Left ventricle myocardium inferior (tissue), 1 donor: Measurements from ENCODE around the gene L3MBTL2. TPM values are rescaled to one million over a fixed set of nuclear protein-coding genes. Genes with fewer than 3 reads are reported as not detected.
"Not testable (repeated sequence)": the region's sequence is repeated elsewhere in the genome, so short reads cannot be mapped to it uniquely, and the experiment has no call there.

Source experiments
- DNase-seq: peaks from one replicate; pipeline ENCODE4 v3.0.0-alpha.2; 2020
- H3K27ac ChIP-seq: fragments of 200-600 bp; replicated peaks from 2 replicates; pipeline ENCODE4 v1.8.0; 2021
- H3K27me3 ChIP-seq: fragments of 200-600 bp; 2 replicates; pipeline ENCODE4 v1.8.0; 2021; ENCODE audit warnings: low read depth
- H3K36me3 ChIP-seq: fragments of 200-600 bp; 2 replicates; pipeline ENCODE4 v1.8.0; 2021
- H3K4me1 ChIP-seq: fragments of 200-600 bp; 2 replicates; pipeline ENCODE4 v1.8.0; 2021
- H3K4me3 ChIP-seq: fragments of 200-600 bp; 2 replicates; pipeline ENCODE4 v1.8.0; 2021; ENCODE audit warnings: mild to moderate bottlenecking, moderate library complexity
- H3K9me3 ChIP-seq: fragments of 200-600 bp; replicated peaks from 2 replicates; pipeline ENCODE4 v1.8.0; 2021
- intact Hi-C: fragments of 100-400 bp; cut with micrococcal nuclease; formaldehyde crosslinking; loops from one replicate; pipeline ENCODE4 v1.11.0; 2022
- total RNA-seq: library from RNA; stranded (reverse); fragmentation: NEBNext Ultra II Directional; extraction: Animal tissue kit (Norgen Biotek cat#: 25700); gene quantifications from one replicate; pipeline ENCODE4 v1.2.1, GENCODE V29; 2021
- TF ChIP-seq, protein P1 (sequence below): fragments of 200-600 bp; IDR thresholded peaks from 2 replicates; pipeline ENCODE4 v1.8.0; 2021; ENCODE audit warnings: antibody characterized with exemption, mild to moderate bottlenecking, borderline replicate concordance
- donor health status: DM: no; HTN: yes; CAD: no; lungs with severe emphysema.

The L3MBTL2 gene
- total RNA-seq, 1 donor from 2014 or later: 15.2 TPM

DNA sequence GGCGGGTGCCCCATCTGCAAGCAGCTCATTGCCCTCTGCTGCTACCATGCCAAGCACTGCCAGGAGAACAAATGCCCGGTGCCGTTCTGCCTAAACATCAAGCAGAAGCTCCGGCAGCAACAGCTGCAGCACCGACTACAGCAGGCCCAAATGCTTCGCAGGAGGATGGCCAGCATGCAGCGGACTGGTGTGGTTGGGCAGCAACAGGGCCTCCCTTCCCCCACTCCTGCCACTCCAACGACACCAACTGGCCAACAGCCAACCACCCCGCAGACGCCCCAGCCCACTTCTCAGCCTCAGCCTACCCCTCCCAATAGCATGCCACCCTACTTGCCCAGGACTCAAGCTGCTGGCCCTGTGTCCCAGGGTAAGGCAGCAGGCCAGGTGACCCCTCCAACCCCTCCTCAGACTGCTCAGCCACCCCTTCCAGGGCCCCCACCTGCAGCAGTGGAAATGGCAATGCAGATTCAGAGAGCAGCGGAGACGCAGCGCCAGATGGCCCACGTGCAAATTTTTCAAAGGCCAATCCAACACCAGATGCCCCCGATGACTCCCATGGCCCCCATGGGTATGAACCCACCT lies 28.0 kb upstream of the L3MBTL2 start:
- TF ChIP-seq, protein P1, sequence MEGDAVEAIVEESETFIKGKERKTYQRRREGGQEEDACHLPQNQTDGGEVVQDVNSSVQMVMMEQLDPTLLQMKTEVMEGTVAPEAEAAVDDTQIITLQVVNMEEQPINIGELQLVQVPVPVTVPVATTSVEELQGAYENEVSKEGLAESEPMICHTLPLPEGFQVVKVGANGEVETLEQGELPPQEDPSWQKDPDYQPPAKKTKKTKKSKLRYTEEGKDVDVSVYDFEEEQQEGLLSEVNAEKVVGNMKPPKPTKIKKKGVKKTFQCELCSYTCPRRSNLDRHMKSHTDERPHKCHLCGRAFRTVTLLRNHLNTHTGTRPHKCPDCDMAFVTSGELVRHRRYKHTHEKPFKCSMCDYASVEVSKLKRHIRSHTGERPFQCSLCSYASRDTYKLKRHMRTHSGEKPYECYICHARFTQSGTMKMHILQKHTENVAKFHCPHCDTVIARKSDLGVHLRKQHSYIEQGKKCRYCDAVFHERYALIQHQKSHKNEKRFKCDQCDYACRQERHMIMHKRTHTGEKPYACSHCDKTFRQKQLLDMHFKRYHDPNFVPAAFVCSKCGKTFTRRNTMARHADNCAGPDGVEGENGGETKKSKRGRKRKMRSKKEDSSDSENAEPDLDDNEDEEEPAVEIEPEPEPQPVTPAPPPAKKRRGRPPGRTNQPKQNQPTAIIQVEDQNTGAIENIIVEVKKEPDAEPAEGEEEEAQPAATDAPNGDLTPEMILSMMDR: no peak
- Histone ChIP-seq H3K27ac (no peak overlapping the region), H3K9me3 (no peaks in the 10 kb centered on the region), H3K4me3 (no peak overlapping the region), H3K27me3 (no peaks in the 10 kb centered on the region), H3K36me3 (peaks cover 78% of the 10 kb centered on the region), H3K4me1 (peaks cover 49% of the 10 kb centered on the region)
- DNase-seq: no peak
- intact Hi-C loops: no loop called here

DNA sequence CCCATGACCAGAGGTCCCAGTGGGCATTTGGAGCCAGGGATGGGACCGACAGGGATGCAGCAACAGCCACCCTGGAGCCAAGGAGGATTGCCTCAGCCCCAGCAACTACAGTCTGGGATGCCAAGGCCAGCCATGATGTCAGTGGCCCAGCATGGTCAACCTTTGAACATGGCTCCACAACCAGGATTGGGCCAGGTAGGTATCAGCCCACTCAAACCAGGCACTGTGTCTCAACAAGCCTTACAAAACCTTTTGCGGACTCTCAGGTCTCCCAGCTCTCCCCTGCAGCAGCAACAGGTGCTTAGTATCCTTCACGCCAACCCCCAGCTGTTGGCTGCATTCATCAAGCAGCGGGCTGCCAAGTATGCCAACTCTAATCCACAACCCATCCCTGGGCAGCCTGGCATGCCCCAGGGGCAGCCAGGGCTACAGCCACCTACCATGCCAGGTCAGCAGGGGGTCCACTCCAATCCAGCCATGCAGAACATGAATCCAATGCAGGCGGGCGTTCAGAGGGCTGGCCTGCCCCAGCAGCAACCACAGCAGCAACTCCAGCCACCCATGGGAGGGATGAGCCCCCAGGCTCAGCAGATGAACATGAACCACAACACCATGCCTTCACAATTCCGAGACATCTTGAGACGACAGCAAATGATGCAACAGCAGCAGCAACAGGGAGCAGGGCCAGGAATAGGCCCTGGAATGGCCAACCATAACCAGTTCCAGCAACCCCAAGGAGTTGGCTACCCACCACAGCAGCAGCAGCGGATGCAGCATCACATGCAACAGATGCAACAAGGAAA lies 27.3 kb upstream of the L3MBTL2 start:
- peak overlapping the region; percentile 23 for H3K27ac ChIP-seq
- TF ChIP-seq, protein P1: no peak

DNA sequence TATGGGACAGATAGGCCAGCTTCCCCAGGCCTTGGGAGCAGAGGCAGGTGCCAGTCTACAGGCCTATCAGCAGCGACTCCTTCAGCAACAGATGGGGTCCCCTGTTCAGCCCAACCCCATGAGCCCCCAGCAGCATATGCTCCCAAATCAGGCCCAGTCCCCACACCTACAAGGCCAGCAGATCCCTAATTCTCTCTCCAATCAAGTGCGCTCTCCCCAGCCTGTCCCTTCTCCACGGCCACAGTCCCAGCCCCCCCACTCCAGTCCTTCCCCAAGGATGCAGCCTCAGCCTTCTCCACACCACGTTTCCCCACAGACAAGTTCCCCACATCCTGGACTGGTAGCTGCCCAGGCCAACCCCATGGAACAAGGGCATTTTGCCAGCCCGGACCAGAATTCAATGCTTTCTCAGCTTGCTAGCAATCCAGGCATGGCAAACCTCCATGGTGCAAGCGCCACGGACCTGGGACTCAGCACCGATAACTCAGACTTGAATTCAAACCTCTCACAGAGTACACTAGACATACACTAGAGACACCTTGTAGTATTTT lies 26.6 kb upstream of the L3MBTL2 start:
- Histone ChIP-seq H3K9me3 (no peaks in the 10 kb centered on the region), H3K36me3 (peaks cover 64% of the 10 kb centered on the region), H3K4me1 (peaks cover 49% of the 10 kb centered on the region), H3K27me3 (no peaks in the 10 kb centered on the region), H3K4me3 (no peak overlapping the region), H3K27ac (peak overlapping the region; percentile 23)
- intact Hi-C loops: no loop called here
- TF ChIP-seq, protein P1: no peak
- DNase-seq: peak; percentile 73

More for the DNA sequence above, 27.3 kb upstream of the L3MBTL2 start:
- H3K4me1 ChIP-seq: peaks cover 49% of the 10 kb centered on the region
- no peaks in the 10 kb centered on the region for H3K27me3 ChIP-seq
- H3K9me3 ChIP-seq: no peaks in the 10 kb centered on the region
- intact Hi-C loops: no loop called here
- H3K4me3 ChIP-seq: no peak overlapping the region
- H3K36me3 ChIP-seq: peaks cover 71% of the 10 kb centered on the region
- no peak for DNase-seq

DNA sequence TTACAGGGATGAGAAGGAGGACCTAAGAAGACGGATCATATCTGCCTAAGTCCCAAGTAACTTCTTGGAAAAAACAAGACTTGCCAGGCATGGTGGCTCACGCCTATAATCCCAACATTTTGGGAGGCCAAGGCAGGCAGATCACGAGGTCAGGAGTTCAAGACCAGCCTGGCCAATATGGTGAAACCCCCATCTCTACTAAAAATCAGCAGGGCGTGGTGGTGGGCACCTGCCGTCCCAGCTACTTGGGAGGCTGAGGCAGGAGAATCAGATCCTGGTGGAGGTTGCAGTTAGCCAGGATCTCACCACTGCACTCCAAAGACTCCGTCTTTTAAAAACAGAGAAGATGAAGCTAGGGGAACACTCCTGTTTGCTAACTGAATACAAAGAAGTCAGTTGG lies 24.8 kb upstream of the L3MBTL2 start:
- Histone ChIP-seq H3K4me1 (peaks cover 39% of the 10 kb centered on the region), H3K36me3 (peaks cover 46% of the 10 kb centered on the region)
- intact Hi-C loops, H3K27ac ChIP-seq, H3K27me3 ChIP-seq, H3K4me3 ChIP-seq, DNase-seq, H3K9me3 ChIP-seq: not testable (repeated sequence)

DNA sequence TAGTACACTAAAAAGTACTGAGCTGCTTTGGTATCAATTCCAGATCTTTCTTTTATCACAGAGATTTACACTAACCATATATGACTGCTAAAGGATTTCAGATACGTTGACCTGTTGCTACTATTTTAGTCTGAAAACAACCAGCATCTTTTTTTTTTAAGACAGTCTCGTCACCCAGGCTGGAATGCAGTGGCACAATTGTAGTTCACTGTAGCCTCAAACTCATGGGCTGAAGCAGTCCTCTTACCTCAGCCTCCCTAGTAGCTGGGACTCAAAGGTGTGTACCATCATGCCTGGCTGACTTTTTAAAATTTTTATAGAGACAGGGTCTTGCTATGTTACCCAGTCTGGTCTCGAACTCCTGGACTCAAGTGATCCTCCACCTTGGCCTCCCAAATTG lies 24.2 kb upstream of the L3MBTL2 start:
- DNase-seq: no peak
- Histone ChIP-seq H3K9me3 (no peaks in the 10 kb centered on the region), H3K4me1 (peaks cover 34% of the 10 kb centered on the region), H3K4me3 (no peak overlapping the region), H3K27ac (no peak overlapping the region), H3K27me3 (no peaks in the 10 kb centered on the region), H3K36me3 (peaks cover 42% of the 10 kb centered on the region)
- TF ChIP-seq, protein P1: no peak
- intact Hi-C loops: no loop called here
